GM19099 (cell line): ENCODE data around the gene WRAP73.

Experiments
- POLR2A ChIP-seq: IDR thresholded peaks from 3 replicates; pipeline ENCODE4 v1.6.1; 2011; ENCODE audit warnings: low read depth; ENCODE audit not compliant: insufficient read length; ENCODE audit errors: extremely low read depth

WRAP73 gene

GRCh38 chr1:3606779-3607702 lies 42.9 kb downstream of the WRAP73 start:
- no peak for TF ChIP-seq POLR2A

- no peak for TF ChIP-seq POLR2A
These were observed 44.7 kb downstream of the WRAP73 start for GRCh38 chr1:3604997-3605823.

- TF ChIP-seq POLR2A = no peak
These were observed 45.4 kb downstream of the WRAP73 start for GRCh38 chr1:3604468-3604974.

- TF ChIP-seq POLR2A = no peak
These were observed 46.1 kb downstream of the WRAP73 start for GRCh38 chr1:3603571-3604467.

- no peak for TF ChIP-seq POLR2A
These were observed 46.7 kb downstream of the WRAP73 start for GRCh38 chr1:3603156-3603555.

- no peak for TF ChIP-seq POLR2A
These were observed 47.5 kb downstream of the WRAP73 start for GRCh38 chr1:3602375-3602774.

- no peak for TF ChIP-seq POLR2A
These were observed 48.2 kb downstream of the WRAP73 start for GRCh38 chr1:3601743-3602142.

- no peak for TF ChIP-seq POLR2A
These were observed 49.5 kb downstream of the WRAP73 start for GRCh38 chr1:3600354-3600753.

- no peak for TF ChIP-seq POLR2A
These were observed 50.1 kb downstream of the WRAP73 start for GRCh38 chr1:3599816-3600215.

GRCh38 chr1:3599286-3599811 lies 50.6 kb downstream of the WRAP73 start:
- TF ChIP-seq POLR2A = no peak

- TF ChIP-seq POLR2A = no peak
These were observed 51.2 kb downstream of the WRAP73 start for GRCh38 chr1:3598522-3599285.

GRCh38 chr1:3598051-3598491 lies 51.8 kb downstream of the WRAP73 start:
- TF ChIP-seq POLR2A = no peak

- no peak for TF ChIP-seq POLR2A
These were observed 52.3 kb downstream of the WRAP73 start for GRCh38 chr1:3597599-3597964.
